K562 (cell line): ENCODE results near the gene PRPF38A. TPM values are rescaled to one million over a fixed set of nuclear protein-coding genes. Genes with fewer than 3 reads are reported as not detected.

ENCODE experiments used
- CCNT2 ChIP-seq: IDR thresholded peaks from 2 replicates; pipeline ENCODE4 v1.6.1; 2011; ENCODE audit warnings: borderline replicate concordance, low read depth, mild to moderate bottlenecking, moderate library complexity, mixed read lengths, low read length; ENCODE audit not compliant: insufficient read length; ENCODE audit errors: extremely low read depth
- HEY1 ChIP-seq: fragments of 250-450 bp; sonication (Bioruptor Pico); IDR thresholded peaks from 2 replicates; pipeline ENCODE4 v1.5.0; 2020; ENCODE audit warnings: mild to moderate bottlenecking, moderate library complexity, borderline replicate concordance
- HLTF ChIP-seq: fragments of 450-650 bp; IDR thresholded peaks from 2 replicates; pipeline ENCODE4 v1.6.1; 2016
- KLF16 ChIP-seq: IDR thresholded peaks from 2 replicates; pipeline ENCODE4 v1.6.1; 2016; ENCODE audit warnings: antibody characterized with exemption
- MAFK ChIP-seq: IDR thresholded peaks from 2 replicates; pipeline ENCODE4 v1.6.1; 2011; ENCODE audit warnings: low read length, improper control_type of control experiment
- MGA ChIP-seq: fragments of 450-650 bp; IDR thresholded peaks from 2 replicates; pipeline ENCODE4 v1.6.1; 2016; ENCODE audit warnings: mild to moderate bottlenecking, moderate library complexity
- NR2C1 ChIP-seq, 2 experiments: fragments of 450-650 bp; IDR thresholded peaks; 2 replicates each; pipeline ENCODE4 v1.6.1; 2017; ENCODE audit warnings: mild to moderate bottlenecking in 2 of 2, antibody characterized with exemption in 1 of 2, inconsistent platforms in 1 of 2, missing compliant biosample characterization in 1 of 2, missing genetic modification characterization in 1 of 2
- PHF8 ChIP-seq: fragments of 200-600 bp; sonication (generic); IDR thresholded peaks from 2 replicates; pipeline ENCODE4 v1.6.1; 2012; ENCODE audit warnings: mixed run types, mild to moderate bottlenecking, inconsistent platforms, low read length, moderate library complexity, borderline replicate concordance
- POLR2AphosphoS2 ChIP-seq: IDR thresholded peaks from 2 replicates; pipeline ENCODE4 v1.6.1; 2012; ENCODE audit warnings: low read length, improper control_type of control experiment
- PRMT5 ChIP-seq: sonication (generic); formaldehyde crosslinking; IDR thresholded peaks from 2 replicates; pipeline ENCODE4 v1.5.0; 2020; ENCODE audit warnings: missing genetic modification reagents
- RUNX1 ChIP-seq: sonication (generic); IDR thresholded peaks from 2 replicates; pipeline ENCODE4 v1.6.1; 2016; ENCODE audit warnings: antibody characterized with exemption, low read depth
- SREBF2 ChIP-seq: sonication (generic); formaldehyde crosslinking; IDR thresholded peaks from 2 replicates; pipeline ENCODE4 v1.4.0; 2020; ENCODE audit warnings: mild to moderate bottlenecking, missing genetic modification reagents
- SUPT5H ChIP-seq: fragments of 450-650 bp; IDR thresholded peaks from 2 replicates; pipeline ENCODE4 v1.6.1; 2016
- WHSC1 ChIP-seq: IDR thresholded peaks from one replicate; pipeline ENCODE4 v1.6.1; 2012; ENCODE audit warnings: low read length, control low read depth, inconsistent platforms
- polyA plus RNA-seq, 8 experiments: library from polyadenylated mRNA; depleted of rRNA in 4 of 8; stranded (reverse) in 5 of 8; unstranded in 3 of 8; fragments of >200 nt; fragmentation: Nextera tagmentation in 2 of 8; fragmentation: Illumina TruSeq in 1 of 8; extraction: Ambion mirVana in 2 of 8; extraction: Trizol in 1 of 8; gene quantifications; 2 replicates each; pipeline versions ENCODE4 v1.2.1 to v1.2.3, GENCODE V29; 2011 to 2014; ENCODE audit warnings: inconsistent platforms in 1 of 8, missing spikeins in 1 of 8
- total RNA-seq, 7 experiments: library from RNA; depleted of rRNA in 6 of 7; stranded (reverse); fragments of >200 nt in 6 of 7; fragmentation: Illumina TruSeq in 2 of 7; extraction: Trizol in 2 of 7; gene quantifications; 2 replicates each; pipeline versions ENCODE4 v1.2.1 to v1.2.3, GENCODE V29; 2011 to 2021; ENCODE audit warnings: low replicate concordance in 1 of 7
- TF ChIP-seq, protein P1 (sequence below): sonication (generic); formaldehyde crosslinking; IDR thresholded peaks from 2 replicates; pipeline ENCODE4 v1.8.1; 2023; ENCODE audit warnings: mild to moderate bottlenecking, missing genetic modification reagents

Gene PRPF38A
- total and polyA plus RNA-seq, 9 of the 15 experiments (the other 6 are each of a cell fraction or from before 2014, with no cell fraction given): 53.6 to 198 (median 89.2) TPM

DNA sequence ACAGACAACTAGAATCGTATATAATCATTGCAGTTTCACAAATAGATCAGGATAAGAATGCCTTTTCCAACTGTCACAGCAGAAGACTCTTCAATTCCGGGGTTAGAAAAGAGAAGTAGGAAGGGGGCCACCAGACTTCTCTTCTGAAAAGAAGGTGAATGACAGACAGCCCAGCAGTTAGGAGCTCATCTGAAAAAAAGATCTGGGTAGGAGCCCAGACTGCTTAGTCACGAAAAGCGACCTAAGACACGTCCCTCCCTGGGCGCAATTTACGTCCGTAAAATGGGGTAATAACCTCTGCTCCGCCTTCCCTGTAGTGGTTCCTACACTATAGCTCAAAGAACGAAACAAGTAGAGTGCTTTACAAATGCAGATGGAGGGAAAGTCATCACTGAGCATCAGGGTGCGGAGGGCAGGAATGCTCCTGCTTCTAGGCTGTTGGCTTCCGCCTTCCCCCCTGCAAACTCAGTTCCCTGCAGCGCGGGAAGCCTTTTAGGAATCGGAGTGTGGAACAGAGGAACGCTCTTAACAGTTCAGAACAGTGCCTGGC, 761 bp upstream of the PRPF38A start (continued):
- TF ChIP-seq NR2C1 (IDR thresholded peaks at IDR 0.05) (no peak), NR2C1 (tag; IDR thresholded peaks at IDR 0.05) (peak; percentile 47; the same call in 1 of the 2 replicates), RUNX1 (no peak), KLF16 (no peak), PRMT5 (CRISPR knock-in tag) (no peak), WHSC1 (no peak), MGA (no peak), SREBF2 (0 out of 2 replicates have a peak, but pooled peaks have one; percentile 14), HLTF (no peak), HEY1 (CRISPR knock-in tag) (no peak), MAFK (peak; percentile 80), CCNT2 (no peak), POLR2AphosphoS2 (no peak), SUPT5H (no peak; the same call in 1 of the 2 replicates), PHF8 (no peak)
- TF ChIP-seq, protein P1, sequence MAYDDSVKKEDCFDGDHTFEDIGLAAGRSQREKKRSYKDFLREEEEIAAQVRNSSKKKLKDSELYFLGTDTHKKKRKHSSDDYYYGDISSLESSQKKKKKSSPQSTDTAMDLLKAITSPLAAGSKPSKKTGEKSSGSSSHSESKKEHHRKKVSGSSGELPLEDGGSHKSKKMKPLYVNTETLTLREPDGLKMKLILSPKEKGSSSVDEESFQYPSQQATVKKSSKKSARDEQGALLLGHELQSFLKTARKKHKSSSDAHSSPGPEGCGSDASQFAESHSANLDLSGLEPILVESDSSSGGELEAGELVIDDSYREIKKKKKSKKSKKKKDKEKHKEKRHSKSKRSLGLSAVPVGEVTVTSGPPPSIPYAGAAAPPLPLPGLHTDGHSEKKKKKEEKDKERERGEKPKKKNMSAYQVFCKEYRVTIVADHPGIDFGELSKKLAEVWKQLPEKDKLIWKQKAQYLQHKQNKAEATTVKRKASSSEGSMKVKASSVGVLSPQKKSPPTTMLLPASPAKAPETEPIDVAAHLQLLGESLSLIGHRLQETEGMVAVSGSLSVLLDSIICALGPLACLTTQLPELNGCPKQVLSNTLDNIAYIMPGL (CRISPR knock-in tag): no peak
